GM21381 (cell line): ENCODE measurements around the gene FBXW12.

Experiments used
- ATAC-seq: cut with Tn5 transposase; IDR thresholded peaks from one replicate; pipeline ENCODE4 v1.9.1; 2021; ENCODE audit warnings: mild to moderate bottlenecking, moderate library complexity; ENCODE audit not compliant: unreplicated experiment

Gene FBXW12

DNA sequence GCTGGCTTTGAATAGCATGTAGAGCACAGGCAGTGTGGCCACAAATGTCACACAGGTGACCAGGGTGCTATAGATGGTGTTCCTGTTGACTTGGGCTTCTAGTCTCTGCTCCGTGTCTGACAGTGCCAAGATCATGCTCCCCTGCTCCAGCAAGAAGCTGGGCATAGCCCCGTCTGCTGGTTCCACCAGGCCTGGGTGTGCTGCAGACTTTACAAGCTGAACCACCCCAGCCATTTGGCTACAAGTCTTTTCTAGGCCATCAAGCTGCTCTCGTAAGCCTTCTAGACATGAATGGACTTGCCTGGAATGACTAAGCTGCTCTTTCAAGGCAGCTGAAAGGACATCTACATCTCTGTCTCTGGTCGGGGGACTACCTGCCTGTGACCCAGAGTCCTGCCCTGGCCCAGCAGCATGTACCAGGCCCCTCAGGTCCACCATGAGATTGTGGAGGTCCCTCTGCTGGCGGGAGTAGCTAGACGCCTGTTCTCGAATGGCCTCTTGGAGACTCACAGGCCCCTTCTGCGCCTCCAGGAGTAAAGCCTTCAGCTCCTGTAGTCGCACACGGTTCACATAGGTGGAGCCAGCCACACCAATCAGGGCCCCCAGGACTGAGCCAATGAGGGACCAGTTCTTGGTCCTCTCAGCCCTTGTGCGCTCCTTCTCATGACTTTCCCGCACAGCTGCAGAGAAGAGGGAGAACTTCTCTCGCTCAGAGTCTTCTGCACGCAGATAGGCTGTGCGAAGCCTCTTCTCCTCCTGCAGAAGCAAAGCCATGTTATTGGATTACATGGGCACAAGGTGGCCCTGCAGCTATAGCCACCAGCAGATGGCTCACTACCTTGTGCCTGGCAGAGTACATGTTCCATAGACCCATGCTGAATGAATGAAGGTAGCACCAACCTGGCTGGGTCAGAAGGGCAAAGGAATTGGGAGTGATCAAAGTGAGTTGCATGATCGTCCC is 60.7 kb downstream of the FBXW12 start:
- no peak for ATAC-seq

DNA sequence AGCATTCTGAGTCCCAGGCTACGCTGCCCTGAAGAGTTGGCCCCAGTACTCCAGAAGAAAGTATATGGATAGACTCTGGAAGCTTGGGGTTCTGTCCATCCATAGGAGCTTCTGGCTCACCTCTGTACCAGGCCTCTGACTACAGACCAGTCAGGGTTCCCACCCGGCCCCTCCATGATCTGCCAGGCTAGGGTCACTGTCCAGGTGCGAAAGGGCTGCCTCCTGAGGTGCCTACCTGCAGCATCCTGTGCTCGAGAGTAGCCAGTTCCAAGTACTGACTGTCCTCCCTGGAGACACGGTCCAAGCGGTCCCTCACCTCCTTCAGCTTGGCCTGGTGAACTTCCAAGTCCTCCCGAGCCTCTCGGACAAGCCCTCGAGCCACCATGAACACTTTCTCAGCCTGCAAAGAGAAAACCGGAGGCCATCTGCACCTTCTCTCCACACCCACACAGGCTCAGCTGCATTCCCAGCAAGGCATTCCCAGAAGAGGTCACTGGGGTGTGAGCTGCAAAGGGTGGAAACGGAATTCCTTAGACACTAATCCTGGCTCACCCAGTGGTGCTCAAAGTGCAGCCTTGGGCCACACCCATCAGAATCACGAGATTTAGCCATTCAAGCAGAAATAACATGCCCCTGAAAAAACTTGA is 61.6 kb downstream of the FBXW12 start:
- ATAC-seq = no peak

DNA sequence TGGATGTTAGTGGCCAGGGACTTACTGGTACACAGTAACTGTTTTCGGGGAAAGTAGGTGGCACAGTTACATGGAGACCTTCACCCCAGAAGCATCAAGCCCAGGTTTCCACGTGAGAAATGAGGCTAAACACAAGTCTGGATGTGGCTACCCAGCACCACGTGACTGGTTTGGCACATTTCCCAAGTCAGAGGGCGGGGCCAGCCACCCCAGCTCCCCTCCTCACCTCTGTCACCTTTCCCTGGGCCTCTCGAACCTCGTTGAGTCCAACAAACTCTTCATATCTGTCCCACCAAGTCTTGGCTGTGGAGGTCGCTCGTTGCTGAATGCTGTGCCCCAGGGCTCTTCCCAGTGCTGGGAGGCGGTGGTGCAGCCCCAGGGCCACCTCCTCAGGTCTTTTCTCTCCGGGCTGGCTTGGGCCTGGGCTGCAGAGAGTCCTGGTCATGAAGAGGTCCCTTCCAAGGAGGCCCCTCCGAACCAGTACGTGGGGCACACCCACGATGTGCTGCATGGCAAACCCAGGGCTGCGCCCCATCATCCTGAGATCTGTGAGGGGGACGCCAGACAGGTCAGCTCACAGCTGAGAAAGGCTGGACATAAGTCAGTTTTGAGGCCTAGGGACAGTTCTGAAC is 62.7 kb downstream of the FBXW12 start:
- ATAC-seq = no peak

DNA sequence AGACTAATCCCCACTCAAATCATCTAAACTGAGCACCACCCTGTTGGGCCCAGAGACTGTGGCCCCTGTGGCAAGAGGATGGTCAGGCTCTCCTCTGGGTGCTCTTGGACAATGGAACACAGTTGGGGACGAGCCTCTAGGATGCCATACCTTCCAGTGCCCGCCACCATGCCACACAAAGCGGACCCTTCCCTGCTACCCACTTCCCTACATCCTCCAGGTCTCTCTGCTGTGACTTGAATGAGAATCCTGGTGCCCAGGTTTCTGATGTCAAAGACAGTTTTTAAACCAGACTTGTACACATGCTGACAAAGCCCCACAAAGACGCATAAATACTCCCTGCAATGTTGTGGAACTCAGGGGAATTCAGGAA is 63.2 kb downstream of the FBXW12 start:
- no peak for ATAC-seq

DNA sequence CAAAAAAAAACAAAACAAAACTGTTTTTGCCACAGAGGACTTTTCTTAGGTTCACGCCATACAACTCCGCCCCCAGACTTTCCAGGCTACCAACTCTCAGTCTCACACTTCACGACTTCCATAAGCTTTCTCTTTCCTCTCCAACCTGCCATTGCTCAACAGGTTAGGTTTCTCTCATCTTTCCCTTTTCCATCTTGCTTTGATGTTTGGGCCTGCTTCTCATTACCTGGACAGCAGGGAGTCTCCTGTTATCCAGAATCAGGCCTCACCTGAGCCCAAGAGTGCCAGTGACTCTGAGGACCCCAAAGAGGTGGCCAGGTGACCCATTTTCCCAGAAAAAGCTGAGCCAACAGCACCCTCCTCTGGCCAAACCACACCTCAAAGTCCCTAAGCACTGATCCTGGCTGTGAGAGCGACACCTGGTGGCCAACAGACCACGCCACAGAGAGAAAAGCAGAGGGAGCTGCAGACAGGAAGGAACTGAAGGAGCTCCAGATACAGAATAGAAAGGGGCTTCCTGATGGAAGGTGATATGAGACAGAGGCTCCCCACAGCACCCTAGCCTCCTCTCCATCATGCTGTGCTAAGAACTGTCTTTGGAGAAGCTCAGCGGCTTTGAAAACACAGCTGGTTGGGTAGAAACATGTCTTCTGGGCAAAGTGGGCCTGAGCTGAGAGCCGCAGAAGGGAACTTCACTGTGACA is 63.9 kb downstream of the FBXW12 start:
- ATAC-seq = no peak

DNA sequence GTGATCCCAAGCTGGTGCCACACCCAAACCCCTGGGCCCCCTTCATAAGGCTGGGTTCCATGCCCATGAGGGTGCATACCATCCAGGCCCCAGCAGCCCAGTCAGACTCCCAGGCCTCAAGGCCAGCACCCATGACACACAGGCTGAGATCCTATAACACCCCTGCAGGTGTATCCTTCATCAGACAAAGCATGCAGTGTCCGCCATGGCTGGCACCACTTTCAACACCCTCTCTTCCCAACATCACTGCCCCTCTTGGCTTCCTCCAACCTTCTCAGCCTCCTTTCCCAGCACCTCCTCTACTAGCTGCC is 64.4 kb downstream of the FBXW12 start:
- no peak for ATAC-seq

DNA sequence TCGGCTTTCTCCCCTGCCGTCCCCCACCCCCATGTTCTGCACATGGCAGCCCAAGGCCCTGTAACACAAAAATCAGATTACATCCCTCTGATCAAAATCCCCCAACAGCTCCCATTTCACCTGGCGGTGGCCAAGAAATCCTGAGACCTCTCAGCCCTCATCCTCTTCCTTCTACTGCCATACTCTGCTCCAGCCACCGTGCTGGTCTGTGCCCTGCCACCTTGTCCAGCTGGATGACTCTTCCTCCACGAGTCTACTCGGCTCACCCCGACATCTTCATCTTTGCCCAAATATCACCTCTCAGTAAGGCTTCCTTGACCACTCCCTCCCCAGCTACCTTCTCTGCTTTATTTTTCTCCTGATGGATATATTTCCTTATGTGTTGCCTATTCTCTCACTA is 64.8 kb downstream of the FBXW12 start:
- ATAC-seq = no peak

DNA sequence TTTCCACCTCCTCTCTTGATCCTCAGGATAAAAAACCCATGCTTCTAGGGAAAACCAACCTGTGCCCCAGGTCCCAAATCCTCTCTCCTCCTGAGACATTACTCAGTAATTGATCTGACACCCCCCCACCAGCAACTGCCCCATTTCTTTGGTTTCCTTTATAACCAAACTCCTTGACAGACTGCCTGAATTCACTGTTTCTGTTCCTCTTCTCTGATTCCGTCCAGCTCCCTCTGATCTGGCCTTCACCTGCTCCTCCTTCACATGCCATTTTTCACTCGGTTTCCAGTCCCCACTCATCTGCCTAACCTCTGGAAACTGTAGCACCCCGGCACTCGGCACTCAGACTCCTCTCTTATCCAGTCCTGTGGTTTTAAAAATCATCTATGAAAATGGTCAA is 65.8 kb downstream of the FBXW12 start:
- ATAC-seq = no peak

DNA sequence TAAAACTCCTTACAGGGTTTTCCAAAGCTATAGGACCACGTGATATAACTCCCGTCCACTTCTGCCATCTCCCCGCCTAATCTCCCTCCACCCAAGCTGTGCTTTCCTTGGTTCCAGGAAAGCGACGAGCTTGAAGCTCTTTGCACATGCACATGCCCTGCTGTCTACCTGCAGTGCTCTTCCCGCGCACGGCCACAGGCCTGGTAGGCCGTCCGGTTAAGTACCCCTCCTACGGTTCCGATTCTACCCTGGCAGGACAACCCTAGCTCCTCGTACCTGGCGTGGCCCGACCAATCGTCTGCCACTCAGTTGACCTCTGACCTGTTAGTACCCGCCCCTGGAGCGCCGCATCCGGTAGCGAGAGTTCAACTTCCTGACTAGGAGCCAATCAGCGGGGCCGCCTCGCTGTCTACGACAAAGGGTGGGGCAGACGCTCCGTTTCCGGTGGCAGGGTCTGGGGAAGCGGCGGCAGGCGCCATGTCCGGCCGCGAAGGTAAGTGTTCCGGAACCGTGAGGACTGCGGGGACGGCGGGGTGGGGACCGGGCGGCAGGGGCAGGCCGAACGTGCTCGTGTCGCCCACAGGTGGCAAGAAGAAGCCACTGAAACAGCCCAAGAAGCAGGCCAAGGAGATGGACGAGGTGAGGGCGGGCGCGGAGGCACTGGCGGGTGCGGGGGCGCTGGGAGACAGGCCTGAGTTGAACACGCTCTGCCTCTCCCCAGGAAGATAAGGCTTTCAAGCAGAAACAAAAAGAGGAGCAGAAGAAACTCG is 68.0 kb downstream of the FBXW12 start, which contains the start of the genes CCDC51 and TMA7:
CCDC51 (minus strand) TSS at position 300 of the 770 bp plus-strand sequence. CDS start 4,991 bp downstream, outside the sequence.
TMA7 (plus strand) TSS at position 438 of the 770 bp plus-strand sequence; CDS start at position 478, 40 bp downstream.
- peak; percentile 93 for ATAC-seq

DNA sequence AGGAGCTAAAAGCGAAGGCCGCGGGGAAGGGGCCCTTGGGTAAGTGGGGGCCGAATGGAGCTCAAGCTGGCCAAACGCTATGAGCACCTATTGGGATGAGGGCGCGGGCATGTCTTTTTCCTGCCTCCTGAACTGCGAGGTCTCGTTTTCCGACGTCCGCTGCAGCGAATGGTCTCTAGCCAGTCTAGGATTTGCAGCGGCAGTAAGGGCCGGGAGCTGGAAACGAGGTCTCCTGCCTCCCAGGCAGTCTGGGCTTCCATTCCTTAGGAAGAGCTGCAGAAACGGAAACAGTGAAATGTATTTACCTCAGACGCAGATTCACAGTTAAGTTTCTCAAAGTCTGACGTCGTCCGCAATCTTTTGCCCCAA is 68.6 kb downstream of the FBXW12 start:
- ATAC-seq = no peak

DNA sequence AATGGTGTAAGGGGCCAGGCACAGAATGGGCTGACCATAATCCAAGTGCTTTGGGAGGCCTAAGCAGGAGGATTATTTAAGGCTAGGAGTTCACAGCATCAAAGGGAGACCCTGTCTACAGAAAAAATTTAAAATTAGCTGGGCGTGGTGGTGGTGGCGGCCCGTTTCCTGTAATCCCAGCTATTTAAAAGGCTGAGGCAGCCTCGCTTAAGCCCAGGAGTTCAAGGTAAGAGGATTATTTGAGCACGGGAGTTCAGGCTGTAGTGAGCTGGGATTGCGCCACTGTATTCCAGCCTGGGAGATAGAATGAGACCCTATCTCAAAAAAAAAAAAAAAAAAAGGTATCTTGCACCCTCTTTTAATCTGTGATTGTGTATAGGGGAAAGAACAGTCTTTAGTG is 69.9 kb downstream of the FBXW12 start:
- ATAC-seq = no peak
